Right lobe of liver (tissue), 4 donors: Measurements from ENCODE around the gene CNGA2.

Source experiments
- POLR2A ChIP-seq: fragments of 450-650 bp; IDR thresholded peaks from one replicate; pipeline ENCODE4 v1.6.1; 2017; ENCODE audit warnings: antibody characterized with exemption, mild to moderate bottlenecking
- TF ChIP-seq, protein P1 (sequence below), 4 donors: fragments of 200-600 bp in 3 of 4; fragments of 450-650 bp in 1 of 4; IDR thresholded peaks; one replicate each; pipeline versions ENCODE4 v1.5.1 to v1.8.0; 2016 to 2022; ENCODE audit warnings: antibody characterized with exemption in 4 of 4, mild to moderate bottlenecking in 2 of 4
- donor health status: DM: no; HTN: no; CAD: no.
- donor health status: DM: no; HTN: no; CAD: no.
- donor health status: DM: no; HTN: yes; CAD: no.

DNA sequence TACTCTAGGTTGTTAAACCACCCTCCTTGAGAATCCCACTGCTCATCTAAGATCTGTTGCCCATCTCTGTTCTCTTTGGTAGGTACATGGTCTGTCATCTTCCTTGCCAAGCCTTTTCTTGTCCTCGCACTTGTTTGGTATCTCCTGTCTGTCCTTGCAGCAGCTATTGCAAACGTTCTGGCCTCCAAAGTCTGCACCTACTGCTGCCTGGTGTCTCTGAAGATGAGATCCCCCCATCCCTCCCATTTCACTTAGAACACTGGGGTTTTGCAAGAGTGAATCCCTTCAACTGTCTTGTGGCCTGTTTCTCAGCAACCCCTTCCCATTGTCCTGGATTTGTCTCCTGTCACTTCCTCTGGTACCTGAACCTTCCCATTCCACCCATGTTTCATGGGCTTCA, 673 bp downstream of the CNGA2 start:
- TF ChIP-seq, protein P1, sequence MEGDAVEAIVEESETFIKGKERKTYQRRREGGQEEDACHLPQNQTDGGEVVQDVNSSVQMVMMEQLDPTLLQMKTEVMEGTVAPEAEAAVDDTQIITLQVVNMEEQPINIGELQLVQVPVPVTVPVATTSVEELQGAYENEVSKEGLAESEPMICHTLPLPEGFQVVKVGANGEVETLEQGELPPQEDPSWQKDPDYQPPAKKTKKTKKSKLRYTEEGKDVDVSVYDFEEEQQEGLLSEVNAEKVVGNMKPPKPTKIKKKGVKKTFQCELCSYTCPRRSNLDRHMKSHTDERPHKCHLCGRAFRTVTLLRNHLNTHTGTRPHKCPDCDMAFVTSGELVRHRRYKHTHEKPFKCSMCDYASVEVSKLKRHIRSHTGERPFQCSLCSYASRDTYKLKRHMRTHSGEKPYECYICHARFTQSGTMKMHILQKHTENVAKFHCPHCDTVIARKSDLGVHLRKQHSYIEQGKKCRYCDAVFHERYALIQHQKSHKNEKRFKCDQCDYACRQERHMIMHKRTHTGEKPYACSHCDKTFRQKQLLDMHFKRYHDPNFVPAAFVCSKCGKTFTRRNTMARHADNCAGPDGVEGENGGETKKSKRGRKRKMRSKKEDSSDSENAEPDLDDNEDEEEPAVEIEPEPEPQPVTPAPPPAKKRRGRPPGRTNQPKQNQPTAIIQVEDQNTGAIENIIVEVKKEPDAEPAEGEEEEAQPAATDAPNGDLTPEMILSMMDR (IDR thresholded peaks at IDR 0.05), result no peak
- TF ChIP-seq POLR2A, result no peak
